ENCODE data around the gene GP9.
"Not testable (repeated sequence)": the region's sequence is repeated elsewhere in the genome, so short reads cannot be mapped to it uniquely, and the experiment has no call there.

DNA sequence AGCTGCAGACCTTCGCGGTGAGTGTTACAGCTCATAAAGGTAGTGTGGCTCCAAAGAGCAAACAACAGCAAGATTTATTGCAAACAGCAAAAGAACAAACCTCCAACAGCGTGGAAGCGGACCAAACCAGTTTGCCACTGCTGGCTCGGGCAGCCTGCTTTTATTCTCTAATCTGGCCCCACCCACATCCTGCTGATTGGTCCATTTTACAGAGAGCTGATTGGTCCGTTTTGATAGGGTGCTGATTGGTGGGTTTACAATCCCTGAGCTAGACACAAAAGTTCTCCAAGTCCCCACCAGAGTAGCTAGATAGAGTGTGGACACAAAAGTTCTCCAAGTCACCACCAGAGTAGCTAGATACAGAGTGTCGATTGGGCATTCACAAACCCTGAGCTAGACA, 7.1 kb downstream of the GP9 start:
- TF ChIP-seq POLR2A, EP300 (IDR thresholded peaks at IDR 0.05): not testable (repeated sequence)
- TF ChIP-seq, protein P1, sequence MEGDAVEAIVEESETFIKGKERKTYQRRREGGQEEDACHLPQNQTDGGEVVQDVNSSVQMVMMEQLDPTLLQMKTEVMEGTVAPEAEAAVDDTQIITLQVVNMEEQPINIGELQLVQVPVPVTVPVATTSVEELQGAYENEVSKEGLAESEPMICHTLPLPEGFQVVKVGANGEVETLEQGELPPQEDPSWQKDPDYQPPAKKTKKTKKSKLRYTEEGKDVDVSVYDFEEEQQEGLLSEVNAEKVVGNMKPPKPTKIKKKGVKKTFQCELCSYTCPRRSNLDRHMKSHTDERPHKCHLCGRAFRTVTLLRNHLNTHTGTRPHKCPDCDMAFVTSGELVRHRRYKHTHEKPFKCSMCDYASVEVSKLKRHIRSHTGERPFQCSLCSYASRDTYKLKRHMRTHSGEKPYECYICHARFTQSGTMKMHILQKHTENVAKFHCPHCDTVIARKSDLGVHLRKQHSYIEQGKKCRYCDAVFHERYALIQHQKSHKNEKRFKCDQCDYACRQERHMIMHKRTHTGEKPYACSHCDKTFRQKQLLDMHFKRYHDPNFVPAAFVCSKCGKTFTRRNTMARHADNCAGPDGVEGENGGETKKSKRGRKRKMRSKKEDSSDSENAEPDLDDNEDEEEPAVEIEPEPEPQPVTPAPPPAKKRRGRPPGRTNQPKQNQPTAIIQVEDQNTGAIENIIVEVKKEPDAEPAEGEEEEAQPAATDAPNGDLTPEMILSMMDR (IDR thresholded peaks at IDR 0.05), result peak in 1 of 7 experiments; percentile 20
- peak in 2 of 3 donors; percentile 37 to 44 for TF ChIP-seq POLR2AphosphoS5 (IDR thresholded peaks at IDR 0.05)
